ENCODE data around the gene POLD4. TPM values are rescaled to one million over a fixed set of nuclear protein-coding genes. Genes with fewer than 3 reads are reported as not detected.
"Not testable (repeated sequence)": the region's sequence is repeated elsewhere in the genome, so short reads cannot be mapped to it uniquely, and the experiment has no call there.

The POLD4 gene
- total RNA-seq, 1 experiment from 2014 or later, result 19.5 TPM

GRCh38 chr11:67320011-67320410 lies 33.3 kb downstream of the POLD4 start:
- no peak overlapping the region for H2BK5ac ChIP-seq (ENCODE audit: insufficient read length, low read length)
- H3K27me3 Mint-ChIP-seq (ENCODE audit: low read depth), result peaks cover 40% of the 10 kb centered on the region
- H3K79me2 ChIP-seq (ENCODE audit: insufficient read depth, low read length), result no peaks in the 10 kb centered on the region
- no peak overlapping the region for H3K9ac ChIP-seq (ENCODE audit: extremely low read depth, insufficient read length, low read length)
- no peak overlapping the region for H3K18ac ChIP-seq (ENCODE audit: insufficient read length, low read depth, low read length)
- no CpG with 5 or more reads among the region's 3 CpGs for WGBS (ENCODE audit: extremely low coverage, insufficient read length, low lambda C conversion rate)
- H3T11ph ChIP-seq (ENCODE audit: low read length), result no peak overlapping the region
- H4K5ac ChIP-seq (ENCODE audit: insufficient read length, low read depth, low read length), result no peak overlapping the region
- no peaks in the 10 kb centered on the region for H3K79me1 ChIP-seq (ENCODE audit: insufficient read depth, low read depth, low read length, poor library complexity, severe bottlenecking)
- no peak overlapping the region; a peak in 1 of 7 replicates for H3K27ac Mint-ChIP-seq
- no peak overlapping the region for H3K4me2 ChIP-seq (ENCODE audit: insufficient read depth, insufficient read length, low read length)
- no peaks in the 10 kb centered on the region; a peak in 1 of 5 replicates for H3K9me3 Mint-ChIP-seq
- no peaks in the 10 kb centered on the region for H3K36me3 Mint-ChIP-seq (ENCODE audit: insufficient read depth in 1 of 3, low read depth in 3 of 3)
- no peak overlapping the region for H2BK12ac ChIP-seq (ENCODE audit: insufficient read length, low read depth, low read length)
- H2BK15ac ChIP-seq (ENCODE audit: low read depth, low read length), result no peak overlapping the region
- no peak overlapping the region for H3K23ac ChIP-seq (ENCODE audit: insufficient read length, low read depth, low read length)
- H3K4me3 Mint-ChIP-seq, result no peak overlapping the region
- no peak overlapping the region for H2BK20ac ChIP-seq (ENCODE audit: low read depth, low read length, poor library complexity, severe bottlenecking)
- H3K4ac ChIP-seq (ENCODE audit: low read depth, low read length), result no peak overlapping the region
- H2BK120ac ChIP-seq (ENCODE audit: low read depth, low read length, poor library complexity, severe bottlenecking), result no peak overlapping the region
- peaks cover 3% of the 10 kb centered on the region for H4K20me1 ChIP-seq (ENCODE audit: control insufficient read depth, insufficient read depth, insufficient read length)
- no peaks in the 10 kb centered on the region for H3K4me1 ChIP-seq (ENCODE audit: insufficient read depth, low read length)
- H3K23me2 ChIP-seq (ENCODE audit: insufficient read length, low read depth, low read length, poor library complexity, severe bottlenecking), result peaks cover 14% of the 10 kb centered on the region
- no peak overlapping the region for H2AFZ ChIP-seq (ENCODE audit: low read length)
- H3K14ac ChIP-seq (ENCODE audit: insufficient read depth, low read length), result no peak overlapping the region
- H3K27ac ChIP-seq (ENCODE audit: insufficient read length, low read depth, low read length), result no peak overlapping the region
- no peak overlapping the region for H2AK5ac ChIP-seq (ENCODE audit: insufficient read length, low read length)
- H3K56ac ChIP-seq (ENCODE audit: insufficient read length, low read depth, low read length), result no peak overlapping the region
- no peaks in the 10 kb centered on the region for H3K9me3 ChIP-seq (ENCODE audit: control insufficient read depth, low read depth, low read length)
- TF ChIP-seq, protein P1, sequence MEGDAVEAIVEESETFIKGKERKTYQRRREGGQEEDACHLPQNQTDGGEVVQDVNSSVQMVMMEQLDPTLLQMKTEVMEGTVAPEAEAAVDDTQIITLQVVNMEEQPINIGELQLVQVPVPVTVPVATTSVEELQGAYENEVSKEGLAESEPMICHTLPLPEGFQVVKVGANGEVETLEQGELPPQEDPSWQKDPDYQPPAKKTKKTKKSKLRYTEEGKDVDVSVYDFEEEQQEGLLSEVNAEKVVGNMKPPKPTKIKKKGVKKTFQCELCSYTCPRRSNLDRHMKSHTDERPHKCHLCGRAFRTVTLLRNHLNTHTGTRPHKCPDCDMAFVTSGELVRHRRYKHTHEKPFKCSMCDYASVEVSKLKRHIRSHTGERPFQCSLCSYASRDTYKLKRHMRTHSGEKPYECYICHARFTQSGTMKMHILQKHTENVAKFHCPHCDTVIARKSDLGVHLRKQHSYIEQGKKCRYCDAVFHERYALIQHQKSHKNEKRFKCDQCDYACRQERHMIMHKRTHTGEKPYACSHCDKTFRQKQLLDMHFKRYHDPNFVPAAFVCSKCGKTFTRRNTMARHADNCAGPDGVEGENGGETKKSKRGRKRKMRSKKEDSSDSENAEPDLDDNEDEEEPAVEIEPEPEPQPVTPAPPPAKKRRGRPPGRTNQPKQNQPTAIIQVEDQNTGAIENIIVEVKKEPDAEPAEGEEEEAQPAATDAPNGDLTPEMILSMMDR (conservative IDR thresholded peaks at IDR 0.05), result no peak
- no peak overlapping the region for H4K8ac ChIP-seq (replicated peaks; ENCODE audit: insufficient read length, low read depth, low read length)
- H3K4me1 Mint-ChIP-seq, result peaks cover 4 to 6% of the 10 kb centered on the region in 2 experiments
- no peak for DNase-seq
- no peak overlapping the region for H4K91ac ChIP-seq (ENCODE audit: insufficient read length, low read depth, low read length)
- peaks cover 11% of the 10 kb centered on the region for H3K27me3 ChIP-seq (ENCODE audit: insufficient read depth, low read length)

DNA sequence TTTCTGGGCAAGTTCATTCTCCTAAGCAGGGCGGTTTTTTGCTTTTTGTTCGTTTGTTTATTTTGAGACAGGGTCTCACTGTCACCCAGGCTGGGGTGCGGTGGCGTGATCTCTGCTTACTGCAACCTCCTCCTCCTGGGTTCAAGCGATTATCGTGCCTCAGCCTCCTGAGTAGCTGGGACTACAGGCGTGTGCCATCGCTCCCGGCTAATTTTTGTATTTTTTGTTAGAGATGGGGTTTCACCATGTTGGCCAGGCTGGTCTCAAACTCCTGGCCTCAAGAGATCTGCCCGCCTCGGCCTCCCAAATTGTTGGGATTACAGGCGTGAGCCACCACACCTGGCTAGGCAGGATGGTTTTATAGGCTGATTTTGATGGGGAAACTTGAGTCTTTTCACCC lies 34.5 kb downstream of the POLD4 start:
- H4K20me1 ChIP-seq (ENCODE audit: control insufficient read depth, insufficient read depth, insufficient read length); H3K14ac ChIP-seq (ENCODE audit: insufficient read depth, low read length); H2BK5ac ChIP-seq (ENCODE audit: insufficient read length, low read length); H3K4me1 Mint-ChIP-seq; H2BK120ac ChIP-seq (ENCODE audit: low read depth, low read length, poor library complexity, severe bottlenecking); H3K79me2 ChIP-seq (ENCODE audit: insufficient read depth, low read length); H3K4ac ChIP-seq (ENCODE audit: low read depth, low read length); H4K5ac ChIP-seq (ENCODE audit: insufficient read length, low read depth, low read length); H4K91ac ChIP-seq (ENCODE audit: insufficient read length, low read depth, low read length); H2BK15ac ChIP-seq (ENCODE audit: low read depth, low read length); H2BK12ac ChIP-seq (ENCODE audit: insufficient read length, low read depth, low read length); H3K9me3 Mint-ChIP-seq; H3K9ac ChIP-seq (ENCODE audit: extremely low read depth, insufficient read length, low read length); H2BK20ac ChIP-seq (ENCODE audit: low read depth, low read length, poor library complexity, severe bottlenecking); H3K27ac Mint-ChIP-seq; H3K4me2 ChIP-seq (ENCODE audit: insufficient read depth, insufficient read length, low read length); H3K23ac ChIP-seq (ENCODE audit: insufficient read length, low read depth, low read length); H3T11ph ChIP-seq (ENCODE audit: low read length); H3K9me3 ChIP-seq (ENCODE audit: control insufficient read depth, low read depth, low read length); H4K8ac ChIP-seq (replicated peaks; ENCODE audit: insufficient read length, low read depth, low read length); H3K36me3 Mint-ChIP-seq (ENCODE audit: insufficient read depth in 1 of 3, low read depth in 3 of 3); H3K56ac ChIP-seq (ENCODE audit: insufficient read length, low read depth, low read length); H3K27ac ChIP-seq (ENCODE audit: insufficient read length, low read depth, low read length); H2AK5ac ChIP-seq (ENCODE audit: insufficient read length, low read length); DNase-seq; H3K4me1 ChIP-seq (ENCODE audit: insufficient read depth, low read length); H3K18ac ChIP-seq (ENCODE audit: insufficient read length, low read depth, low read length); H2AFZ ChIP-seq (ENCODE audit: low read length); H3K79me1 ChIP-seq (ENCODE audit: insufficient read depth, low read depth, low read length, poor library complexity, severe bottlenecking): not testable (repeated sequence)
- no CpG with 5 or more reads among the region's 12 CpGs for WGBS (ENCODE audit: extremely low coverage, insufficient read length, low lambda C conversion rate)
- peaks cover 14% of the 10 kb centered on the region for H3K23me2 ChIP-seq (ENCODE audit: insufficient read length, low read depth, low read length, poor library complexity, severe bottlenecking)
- H3K4me3 Mint-ChIP-seq, result peak overlapping the region in 1 of 2 experiments; percentile 97; a peak in 3 of 5 replicates
- H3K27me3 ChIP-seq (ENCODE audit: insufficient read depth, low read length), result peaks cover 11% of the 10 kb centered on the region
- peaks cover 46% of the 10 kb centered on the region for H3K27me3 Mint-ChIP-seq (ENCODE audit: low read depth)

All from H9 (cell line).